Measurements from ENCODE around the gene TPCN2.

TPCN2 gene

GRCh38 chr11:69001243-69002081 lies 47.3 kb upstream of the TPCN2 start:
- Histone ChIP-seq H3K27me3 (ENCODE audit: control insufficient read depth, insufficient read depth, low read length) (no peaks in the 10 kb centered on the region), H3K36me3 (ENCODE audit: control insufficient read depth, insufficient read depth, low read length) (no peaks in the 10 kb centered on the region), H3K9ac (no peak overlapping the region), H3K4me2 (ENCODE audit: low read length) (no peak overlapping the region), H3K79me2 (no peaks in the 10 kb centered on the region), H3K27ac (no peak overlapping the region), H2AFZ (no peak overlapping the region), H3K9me3 (ENCODE audit: control insufficient read depth, low read length) (no peaks in the 10 kb centered on the region), H3K4me1 (no peaks in the 10 kb centered on the region), H3K4me3 (ENCODE audit: low read depth, low read length) (no peak overlapping the region)
- TF ChIP-seq CTCF (IDR thresholded peaks at IDR 0.05), result no peak

GRCh38 chr11:69002110-69002569 lies 46.6 kb upstream of the TPCN2 start:
- Histone ChIP-seq H3K9me3 (ENCODE audit: control insufficient read depth, low read length) (no peaks in the 10 kb centered on the region), H3K27me3 (ENCODE audit: control insufficient read depth, insufficient read depth, low read length) (no peaks in the 10 kb centered on the region), H3K4me1 (no peaks in the 10 kb centered on the region), H3K27ac (no peak overlapping the region), H3K79me2 (no peaks in the 10 kb centered on the region), H3K4me3 (ENCODE audit: low read depth, low read length) (no peak overlapping the region), H3K4me2 (ENCODE audit: low read length) (no peak overlapping the region), H3K36me3 (ENCODE audit: control insufficient read depth, insufficient read depth, low read length) (no peaks in the 10 kb centered on the region), H2AFZ (no peak overlapping the region), H3K9ac (no peak overlapping the region)
- TF ChIP-seq CTCF (IDR thresholded peaks at IDR 0.05), result no peak

- H3K9ac ChIP-seq, result no peak overlapping the region
These were observed 46.0 kb upstream of the TPCN2 start for GRCh38 chr11:69002570-69003231.

GRCh38 chr11:69003301-69003865 lies 45.3 kb upstream of the TPCN2 start:
- Histone ChIP-seq H3K36me3 (ENCODE audit: control insufficient read depth, insufficient read depth, low read length) (no peaks in the 10 kb centered on the region), H3K27me3 (ENCODE audit: control insufficient read depth, insufficient read depth, low read length) (no peaks in the 10 kb centered on the region), H3K9me3 (ENCODE audit: control insufficient read depth, low read length) (no peaks in the 10 kb centered on the region), H3K27ac (no peak overlapping the region), H3K4me2 (ENCODE audit: low read length) (no peak overlapping the region), H3K79me2 (no peaks in the 10 kb centered on the region), H3K4me1 (no peaks in the 10 kb centered on the region), H3K9ac (no peak overlapping the region), H2AFZ (no peak overlapping the region), H3K4me3 (ENCODE audit: low read depth, low read length) (no peak overlapping the region)
- TF ChIP-seq CTCF (IDR thresholded peaks at IDR 0.05), result no peak

More at GRCh38 chr11:69002570-69003231, 46.0 kb upstream of the TPCN2 start:
- H3K36me3 ChIP-seq (ENCODE audit: control insufficient read depth, insufficient read depth, low read length), result no peaks in the 10 kb centered on the region
- H3K9me3 ChIP-seq (ENCODE audit: control insufficient read depth, low read length), result no peaks in the 10 kb centered on the region
- no peaks in the 10 kb centered on the region for H3K79me2 ChIP-seq
- no peak overlapping the region for H3K27ac ChIP-seq
- no peak overlapping the region for H2AFZ ChIP-seq
- H3K4me3 ChIP-seq (ENCODE audit: low read depth, low read length), result no peak overlapping the region
- no peak overlapping the region for H3K4me2 ChIP-seq (ENCODE audit: low read length)
- TF ChIP-seq CTCF (IDR thresholded peaks at IDR 0.05), result no peak
- no peaks in the 10 kb centered on the region for H3K4me1 ChIP-seq
- H3K27me3 ChIP-seq (ENCODE audit: control insufficient read depth, insufficient read depth, low read length), result no peaks in the 10 kb centered on the region
